OCI-LY3 (cell line): ENCODE results near the gene MIER2.

Source experiments
- CTCF ChIP-seq: fragments of 200-600, 300-600 bp; sonication (generic); IDR thresholded peaks from 2 replicates; pipeline ENCODE4 v1.5.1; 2014; ENCODE audit warnings: antibody characterized with exemption, low read length, low read depth
- EZH2phosphoT487 ChIP-seq: fragments of 200-600 bp; shearing (Covaris generic); IDR thresholded peaks from 2 replicates; pipeline ENCODE4 v1.6.1; 2018; ENCODE audit warnings: antibody characterized with exemption, mixed run types, low read depth

- TF ChIP-seq CTCF = no peak
- TF ChIP-seq EZH2phosphoT487 = no peak
Measured at GRCh38 chr19:376111-376470, 31.5 kb upstream of the MIER2 start.
